ENCODE measurements around the gene GNRH2. TPM values are rescaled to one million over a fixed set of nuclear protein-coding genes. Genes with fewer than 3 reads are reported as not detected.
"Not testable (repeated sequence)": the region's sequence is repeated elsewhere in the genome, so short reads cannot be mapped to it uniquely, and the experiment has no call there.

GNRH2 gene
- polyA plus RNA-seq, 3 donors: 0.34 to 0.53 (median 0.45) TPM

DNA sequence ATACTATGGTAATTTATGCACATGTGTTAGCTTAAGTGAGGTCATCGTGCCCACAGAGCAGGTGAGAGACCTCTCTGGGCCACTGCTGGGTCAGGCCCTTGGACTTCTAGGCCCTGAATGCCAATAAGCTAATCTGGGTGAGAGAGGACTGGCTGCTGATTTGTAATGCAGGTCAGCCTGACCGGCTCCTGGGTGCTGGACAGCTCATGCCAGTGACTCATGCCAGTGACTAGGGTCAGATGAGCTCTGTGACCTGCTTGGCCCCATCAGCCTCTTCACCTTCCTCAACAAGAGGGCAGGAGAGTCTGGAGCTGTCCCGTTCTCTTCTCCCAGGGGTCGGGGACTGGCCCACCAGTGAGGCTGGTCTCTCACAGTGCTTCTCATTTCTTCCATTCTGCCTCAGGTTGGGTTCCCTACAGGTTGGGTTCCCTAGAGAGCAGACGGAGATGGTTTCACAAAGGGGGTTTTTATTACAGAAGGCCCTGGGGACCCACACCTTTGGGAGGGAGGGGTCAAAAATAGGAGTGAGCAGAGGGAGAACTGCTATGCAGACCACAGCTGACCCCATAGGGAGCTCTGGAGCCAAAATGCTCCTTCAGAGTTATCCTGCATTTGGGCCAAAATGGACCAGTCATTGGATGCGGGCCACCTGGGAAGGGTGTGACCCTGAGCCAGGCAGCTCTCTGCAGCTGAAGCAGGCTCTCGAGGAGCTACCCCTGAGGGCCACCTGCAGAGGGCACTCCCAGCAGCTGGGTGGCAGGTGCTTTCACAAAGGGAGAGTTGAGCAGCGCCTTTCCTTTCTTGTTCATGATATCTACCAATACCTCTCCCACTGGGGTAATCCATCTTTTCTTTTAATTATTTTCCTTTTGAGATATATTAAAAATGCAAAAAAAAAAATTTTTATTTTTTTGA is 25.8 kb downstream of the GNRH2 start:
- DNase-seq (ENCODE audit: extremely low read depth in 1 of 11, low read depth in 9 of 11, low spot score in 4 of 11): no peak

GRCh38 chr20:3070725-3071124 is 27.3 kb downstream of the GNRH2 start:
- DNase-seq (ENCODE audit: extremely low read depth in 1 of 11, low read depth in 9 of 11, low spot score in 4 of 11): no peak

DNA sequence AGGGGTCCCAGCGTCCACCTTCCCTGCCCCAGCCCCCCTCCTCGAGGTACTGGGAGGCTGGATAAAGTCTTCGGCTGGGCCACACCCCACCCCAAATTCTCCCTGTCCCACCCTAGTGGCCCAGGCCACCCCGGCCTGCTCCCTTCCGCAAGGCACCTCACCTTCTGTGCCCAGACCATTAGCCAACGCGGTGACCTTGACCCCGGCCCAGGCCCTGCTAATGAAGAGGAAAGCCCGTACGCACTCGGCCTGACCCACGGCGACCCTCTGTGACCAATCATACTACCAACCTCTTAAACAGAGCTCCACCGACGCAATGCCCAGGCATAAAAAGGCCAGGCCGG is 27.8 kb downstream of the GNRH2 start:
- DNase-seq (ENCODE audit: extremely low read depth in 1 of 11, low read depth in 9 of 11, low spot score in 4 of 11): no peak

- DNase-seq (ENCODE audit: extremely low read depth in 1 of 11, low read depth in 9 of 11, low spot score in 4 of 11): no peak
Measured at GRCh38 chr20:3071610-3072529, 28.4 kb downstream of the GNRH2 start, which contains the start of gene OXT. OXT (plus strand) TSS chr20:3071620; CDS start chr20:3071656, 36 bp downstream.

GRCh38 chr20:3072530-3073250 is 29.3 kb downstream of the GNRH2 start:
- no peak for DNase-seq (ENCODE audit: extremely low read depth in 1 of 11, low read depth in 9 of 11, low spot score in 4 of 11)

DNA sequence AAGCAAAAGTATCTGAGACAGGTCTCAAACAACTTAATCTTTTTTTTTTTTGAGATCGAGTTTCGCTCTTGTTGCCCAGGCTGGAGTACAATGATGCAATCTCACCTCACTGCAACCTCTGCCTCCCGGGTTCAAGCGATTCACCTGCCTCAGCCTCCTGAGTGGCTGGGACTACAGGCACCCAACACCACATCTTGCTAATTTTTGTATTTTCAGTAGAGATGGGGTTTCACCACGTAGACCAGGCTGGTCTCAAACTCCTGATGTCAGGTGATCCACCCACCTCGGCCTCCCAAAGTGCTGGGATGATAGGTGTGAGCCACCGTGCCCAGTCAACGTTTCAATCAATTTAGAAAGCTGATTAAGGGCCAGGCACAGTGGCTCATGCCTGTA is 29.8 kb downstream of the GNRH2 start:
- DNase-seq (ENCODE audit: extremely low read depth in 1 of 11, low read depth in 9 of 11, low spot score in 4 of 11): not testable (repeated sequence)

DNA sequence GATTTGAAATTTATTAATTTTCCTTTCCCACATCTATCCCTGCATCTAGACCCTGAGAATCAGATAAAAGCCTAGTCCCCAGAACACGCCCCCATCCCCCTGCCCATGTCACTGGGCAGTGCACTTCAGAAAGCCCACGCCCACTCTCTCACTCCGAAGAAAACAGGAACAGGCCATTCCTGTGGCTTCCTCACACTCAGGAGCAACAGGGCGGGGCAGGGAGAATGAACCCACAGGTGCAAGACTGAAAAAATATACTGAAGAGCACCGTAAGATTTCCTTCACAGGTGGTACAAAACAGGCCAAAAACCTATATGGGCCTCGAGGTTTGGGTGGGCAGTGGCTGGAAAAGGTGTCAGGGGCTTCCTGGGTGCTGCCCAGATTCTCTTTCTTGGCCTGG is 31.4 kb downstream of the GNRH2 start:
- no peak for DNase-seq (ENCODE audit: extremely low read depth in 1 of 11, low read depth in 9 of 11, low spot score in 4 of 11)

GRCh38 chr20:3075315-3075714 is 31.9 kb downstream of the GNRH2 start:
- not testable (repeated sequence) for DNase-seq (ENCODE audit: extremely low read depth in 1 of 11, low read depth in 9 of 11, low spot score in 4 of 11)

GRCh38 chr20:3077618-3078134 is 34.3 kb downstream of the GNRH2 start:
- no peak for DNase-seq (ENCODE audit: extremely low read depth in 1 of 11, low read depth in 9 of 11, low spot score in 4 of 11)

GRCh38 chr20:3080939-3081388 is 37.5 kb downstream of the GNRH2 start:
- no peak for DNase-seq (ENCODE audit: extremely low read depth in 1 of 11, low read depth in 9 of 11, low spot score in 4 of 11)

- DNase-seq (ENCODE audit: extremely low read depth in 1 of 11, low read depth in 9 of 11, low spot score in 4 of 11): no peak
Measured at GRCh38 chr20:3081641-3082040, 38.2 kb downstream of the GNRH2 start.

DNA sequence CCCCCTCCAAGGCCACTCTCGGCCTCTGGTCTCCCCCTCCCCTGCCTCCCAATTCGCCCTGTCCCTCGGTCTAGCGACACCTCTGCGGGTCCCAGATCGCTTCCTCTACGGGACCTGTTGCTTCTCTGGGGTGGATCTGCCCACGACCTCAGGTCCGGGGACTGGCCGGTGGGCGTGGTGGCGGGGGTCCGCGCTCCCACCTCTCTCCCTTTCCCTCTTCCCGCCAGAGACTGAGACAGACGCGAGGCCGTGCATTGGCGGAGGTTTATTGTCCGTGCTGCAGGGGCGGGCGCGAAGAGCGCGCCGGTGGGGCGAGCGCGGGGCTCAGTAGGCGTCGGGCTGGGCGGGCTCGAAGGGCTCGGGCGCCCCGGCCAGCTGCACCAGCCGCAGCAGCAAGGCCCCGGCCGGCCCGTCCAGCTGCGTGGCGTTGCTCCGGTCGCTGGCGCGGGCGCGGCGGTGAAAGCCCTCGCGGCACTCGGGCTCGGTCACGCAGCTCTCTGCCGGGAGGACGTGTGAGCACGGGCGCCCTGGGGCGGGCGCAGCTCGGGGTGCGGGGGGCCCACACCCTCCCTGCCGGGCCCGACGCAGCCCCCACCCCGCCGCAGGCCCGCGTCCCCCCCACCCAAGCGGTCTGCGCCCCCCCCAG is 39.0 kb downstream of the GNRH2 start:
- DNase-seq (ENCODE audit: extremely low read depth in 1 of 11, low read depth in 9 of 11, low spot score in 4 of 11): no peak

- no peak for DNase-seq (ENCODE audit: extremely low read depth in 1 of 11, low read depth in 9 of 11, low spot score in 4 of 11)
Measured at GRCh38 chr20:3082955-3083952, 39.8 kb downstream of the GNRH2 start.

- no peak for DNase-seq (ENCODE audit: extremely low read depth in 1 of 11, low read depth in 9 of 11, low spot score in 4 of 11)
Measured at GRCh38 chr20:3084283-3084985, 41.0 kb downstream of the GNRH2 start, which contains the start of gene AVP. AVP (minus strand) TSS chr20:3084724; CDS start chr20:3084674, 50 bp downstream.

GRCh38 chr20:3084986-3085360 is 41.6 kb downstream of the GNRH2 start:
- no peak for DNase-seq (ENCODE audit: extremely low read depth in 1 of 11, low read depth in 9 of 11, low spot score in 4 of 11)

DNA sequence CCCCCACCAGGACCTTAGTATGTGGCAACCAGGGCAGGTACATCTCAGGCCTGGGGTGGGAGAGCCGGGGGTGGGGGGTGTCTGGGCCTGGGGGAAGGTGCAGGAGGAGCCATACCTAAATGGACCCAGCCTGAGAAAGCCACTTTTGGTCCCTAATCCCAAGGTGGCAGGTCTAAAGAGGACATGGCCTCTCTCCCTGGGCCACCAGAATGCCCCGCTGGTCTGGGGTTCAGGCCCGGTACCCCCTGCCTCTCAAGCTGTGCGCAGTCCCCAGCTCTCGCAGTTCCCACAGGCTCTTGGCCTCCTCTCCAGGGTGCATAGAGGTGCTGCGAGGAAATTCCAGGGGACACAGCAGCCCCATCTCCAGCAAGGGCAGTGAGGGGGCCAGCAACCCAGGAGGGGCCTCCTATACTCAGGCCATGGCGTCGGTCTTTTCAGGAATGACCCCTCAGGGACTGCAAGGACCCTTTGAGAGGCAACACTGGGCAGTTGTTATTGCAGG is 42.2 kb downstream of the GNRH2 start:
- no peak for DNase-seq (ENCODE audit: extremely low read depth in 1 of 11, low read depth in 9 of 11, low spot score in 4 of 11)

DNA sequence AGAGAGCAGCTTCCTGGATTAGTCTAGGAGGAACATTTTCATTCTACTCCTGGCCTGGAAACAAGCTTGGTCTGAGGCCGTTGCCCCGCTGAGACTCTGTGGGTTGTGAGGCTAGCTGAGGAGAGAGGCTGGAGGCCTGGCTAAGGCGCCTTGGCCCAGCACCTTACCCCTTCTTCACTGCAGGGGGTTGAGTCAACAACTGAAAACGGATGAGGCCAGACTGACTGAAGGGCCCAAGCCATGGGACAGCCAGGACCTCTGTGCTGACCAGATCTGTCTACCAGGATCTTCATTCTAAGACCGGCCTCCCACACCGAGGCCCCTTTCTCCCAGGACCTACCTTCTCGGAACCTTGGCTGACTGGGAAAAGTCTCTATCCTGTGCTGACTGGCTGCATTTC is 44.6 kb downstream of the GNRH2 start:
- DNase-seq (ENCODE audit: extremely low read depth in 1 of 11, low read depth in 9 of 11, low spot score in 4 of 11): no peak

All from renal cortex interstitium (tissue), 11 donors.